HCT116 (cell line): ENCODE results near the gene IL1RN. TPM values are rescaled to one million over a fixed set of nuclear protein-coding genes. Genes with fewer than 3 reads are reported as not detected.

Experiments
- ATAC-seq: fragments of 200-7000 bp; cut with Tn5 transposase; 2 replicates; pipeline ENCODE4 v1.9.1; 2020; ENCODE audit warnings: mild to moderate bottlenecking, moderate library complexity
- BruUV-seq: library from RNA; stranded (reverse); fragments of 400-500 nt; replicated peaks from 2 replicates; lab custom pipeline; 2021; lab: Mats Ljungman, UMichigan
- CTCF ChIA-PET: fragments of 300-600 bp; sonication (Branson Sonifier 250); formaldehyde crosslinking; loops from one replicate; lab custom pipeline; 2021; ENCODE audit warnings: antibody characterized with exemption; lab: Charles Lee
- POLR2A ChIA-PET: fragments of 300-600, 350-600 bp; sonication (Branson Sonifier 250); formaldehyde crosslinking; loops from one replicate; lab custom pipeline; 2021; ENCODE audit warnings: antibody characterized with exemption; lab: Charles Lee
- RAD21 ChIA-PET, 2 experiments: fragments of 300-600 bp; sonication (Branson Sonifier 250); formaldehyde crosslinking; loops; one replicate each; lab custom pipeline; 2023; ENCODE audit warnings: low total read pairs in 2 of 2; ENCODE audit not compliant: uncharacterized antibody in 2 of 2, unreplicated experiment in 2 of 2, low non-redundant PET in 1 of 2; lab: Charles Lee
- DNase-seq: peaks from one replicate; pipeline ENCODE4 v3.0.0-alpha.2; 2010; ENCODE audit warnings: low read depth, low spot score
- H2AFZ ChIP-seq: fragments of 200-600 bp; shearing (Covaris generic), sonication (generic); 2 replicates; pipeline ENCODE4 v1.6.1; 2017; ENCODE audit warnings: low read depth, mixed run types, mixed read lengths, antibody characterized with exemption, low read length; ENCODE audit not compliant: poor library complexity, severe bottlenecking
- H3K27ac ChIP-seq: 2 replicates; pipeline ENCODE4 v1.5.1; 2012; ENCODE audit warnings: low read depth, low read length
- H3K27me3 ChIP-seq: fragments of 200-600 bp; sonication (generic); 2 replicates; pipeline ENCODE4 v1.6.1; 2016; ENCODE audit warnings: mixed run types, low read length, mixed read lengths; ENCODE audit not compliant: insufficient read depth
- H3K36me3 ChIP-seq, 2 experiments: fragments of 200-500 bp in 1 of 2; fragments of 200-600 bp in 1 of 2; sonication (Bioruptor generic) in 1 of 2; sonication (generic) in 1 of 2; 2 replicates each; pipeline versions ENCODE4 v1.5.1 to v1.6.1; 2014 to 2016; ENCODE audit warnings: low read length in 2 of 2, inconsistent platforms in 1 of 2, mixed read lengths in 1 of 2, mixed run types in 1 of 2; ENCODE audit not compliant: insufficient read depth in 2 of 2, control insufficient read depth in 1 of 2
- H3K4me1 ChIP-seq, 2 experiments: fragments of 200-600 bp in 1 of 2; sonication (generic) in 1 of 2; 2 replicates each; pipeline versions ENCODE4 v1.5.1 to v1.6.1; 2012 to 2017; ENCODE audit warnings: low read length in 2 of 2, inconsistent platforms in 1 of 2, mild to moderate bottlenecking in 1 of 2, mixed read lengths in 1 of 2, mixed run types in 1 of 2, moderate library complexity in 1 of 2; ENCODE audit not compliant: insufficient read depth in 2 of 2, control insufficient read depth in 1 of 2
- H3K4me2 ChIP-seq: fragments of 200-600 bp; sonication (generic); 2 replicates; pipeline ENCODE4 v1.6.1; 2017; ENCODE audit warnings: mixed run types, low read length, mixed read lengths
- H3K4me3 ChIP-seq, 2 experiments: fragments of 200-600 bp in 1 of 2; sonication (generic) in 1 of 2; replicated peaks in 1 of 2; 2 replicates each; pipeline ENCODE4 v1.5.1; 2011 to 2016; ENCODE audit warnings: low read length in 2 of 2, control low read depth in 1 of 2, low read depth in 1 of 2, mild to moderate bottlenecking in 1 of 2, mixed read lengths in 1 of 2, mixed run types in 1 of 2
- H3K79me2 ChIP-seq: fragments of 200-600 bp; sonication (generic); 2 replicates; pipeline ENCODE4 v1.6.1; 2017; ENCODE audit warnings: mild to moderate bottlenecking, mixed run types, low read length, moderate library complexity, mixed read lengths; ENCODE audit not compliant: insufficient read depth
- H3K9ac ChIP-seq: fragments of 200-600 bp; sonication (generic); 2 replicates; pipeline ENCODE4 v1.6.1; 2016; ENCODE audit warnings: low read length, mixed read lengths
- H3K9me2 ChIP-seq: fragments of 200-600 bp; sonication (generic), shearing (Covaris generic); 2 replicates; pipeline ENCODE4 v1.6.1; 2017; ENCODE audit warnings: mixed run types, mild to moderate bottlenecking, moderate library complexity; ENCODE audit not compliant: insufficient read depth
- H3K9me3 ChIP-seq, 2 experiments: fragments of 200-500 bp in 1 of 2; fragments of 200-600 bp in 1 of 2; sonication (Bioruptor generic) in 1 of 2; sonication (generic) in 1 of 2; 2 replicates each; pipeline ENCODE4 v1.6.1; 2014 to 2017; ENCODE audit warnings: low read length in 2 of 2, mixed read lengths in 2 of 2, inconsistent platforms in 1 of 2, low read depth in 1 of 2, mild to moderate bottlenecking in 1 of 2, mixed run types in 1 of 2, moderate library complexity in 1 of 2; ENCODE audit not compliant: control insufficient read depth in 1 of 2, insufficient read depth in 1 of 2
- H4K20me1 ChIP-seq: fragments of 200-600 bp; sonication (generic), shearing (Covaris generic); 2 replicates; pipeline ENCODE4 v1.6.1; 2017; ENCODE audit warnings: mixed run types, mild to moderate bottlenecking, moderate library complexity; ENCODE audit not compliant: insufficient read depth
- CEBPB ChIP-seq: IDR thresholded peaks from 2 replicates; pipeline ENCODE4 v1.6.1; 2012; ENCODE audit warnings: low read depth
- EGR1 ChIP-seq: IDR thresholded peaks from 2 replicates; pipeline ENCODE4 v1.6.1; 2012; ENCODE audit warnings: low read depth
- ELF1 ChIP-seq: IDR thresholded peaks from 2 replicates; pipeline ENCODE4 v1.6.1; 2012; ENCODE audit warnings: low read depth, borderline replicate concordance
- EZH2 ChIP-seq: fragments of 200-600 bp; sonication (generic); IDR thresholded peaks from 2 replicates; pipeline ENCODE4 v1.6.1; 2017; ENCODE audit warnings: antibody characterized with exemption, mixed run types
- EZH2phosphoT487 ChIP-seq: fragments of 200-600 bp; IDR thresholded peaks from 2 replicates; pipeline ENCODE4 v1.6.1; 2018; ENCODE audit warnings: antibody characterized with exemption, borderline replicate concordance
- FOSL1 ChIP-seq: IDR thresholded peaks from 2 replicates; pipeline ENCODE4 v1.6.1; 2012; ENCODE audit warnings: low read depth
- JUND ChIP-seq: IDR thresholded peaks from 2 replicates; pipeline ENCODE4 v1.6.1; 2012
- POLR2A ChIP-seq: IDR thresholded peaks from 2 replicates; pipeline ENCODE4 v1.7.0; 2011; ENCODE audit warnings: borderline replicate concordance; ENCODE audit not compliant: insufficient read depth, insufficient read length; ENCODE audit errors: extremely low read depth
- POLR2AphosphoS5 ChIP-seq: IDR thresholded peaks from 2 replicates; pipeline ENCODE4 v1.6.1; 2011; ENCODE audit warnings: mild to moderate bottlenecking, low read depth, low read length, moderate library complexity
- RAD21 ChIP-seq: IDR thresholded peaks from 2 replicates; pipeline ENCODE4 v1.6.1; 2012; ENCODE audit warnings: low read depth, mild to moderate bottlenecking
- REST ChIP-seq: IDR thresholded peaks from 2 replicates; pipeline ENCODE4 v1.6.1; 2012; ENCODE audit warnings: low read depth
- SP1 ChIP-seq: IDR thresholded peaks from 2 replicates; pipeline ENCODE4 v1.6.1; 2012; ENCODE audit warnings: low read depth
- SRF ChIP-seq: IDR thresholded peaks from 2 replicates; pipeline ENCODE4 v1.6.1; 2012; ENCODE audit warnings: low read depth
- TCF7L2 ChIP-seq: IDR thresholded peaks from 2 replicates; pipeline ENCODE4 v1.7.0; 2011; ENCODE audit warnings: borderline replicate concordance, inconsistent platforms; ENCODE audit not compliant: insufficient read depth, insufficient read length; ENCODE audit errors: extremely low read depth
- YY1 ChIP-seq: IDR thresholded peaks from 2 replicates; pipeline ENCODE4 v1.6.1; 2011; ENCODE audit warnings: low read length, low read depth, moderate library complexity, mild to moderate bottlenecking; ENCODE audit not compliant: insufficient replicate concordance; ENCODE audit errors: extremely low read depth
- ZFX ChIP-seq: fragments of 450-650 bp; IDR thresholded peaks from 2 replicates; pipeline ENCODE4 v1.6.1; 2017
- ZNF274 ChIP-seq: fragments of 200-500 bp; sonication (Bioruptor generic); IDR thresholded peaks from 2 replicates; pipeline ENCODE4 v1.6.1; 2014; ENCODE audit warnings: mild to moderate bottlenecking, low read depth, low read length, inconsistent platforms
- intact Hi-C: fragments of 100-400 bp; cut with micrococcal nuclease; formaldehyde crosslinking; loops from 2 replicates; pipeline ENCODE4 v1.10.0; 2022
- total RNA-seq: library from RNA; stranded (reverse); gene quantifications from one replicate; pipeline ENCODE4 v1.2.1, GENCODE V29; 2021; ENCODE audit not compliant: unreplicated experiment
- TF ChIP-seq, protein P1 (sequence below): IDR thresholded peaks from 2 replicates; pipeline ENCODE4 v1.6.1; 2012
- TF ChIP-seq, protein P2 (sequence below), 3 experiments: fragments of 200-600 bp in 1 of 3; sonication (generic) in 1 of 3; IDR thresholded peaks in 2 of 3; conservative IDR thresholded peaks in 1 of 3; 2 replicates each; pipeline ENCODE4 v1.5.1; 2012 to 2017; ENCODE audit warnings: low read depth in 2 of 3, low read length in 2 of 3, antibody characterized with exemption in 1 of 3, borderline replicate concordance in 1 of 3, control low read depth in 1 of 3, mild to moderate bottlenecking in 1 of 3, mixed read lengths in 1 of 3, mixed run types in 1 of 3, moderate library complexity in 1 of 3; ENCODE audit not compliant: insufficient read depth in 1 of 3
- TF ChIP-seq, protein P3 (sequence below): IDR thresholded peaks from 2 replicates; pipeline ENCODE4 v1.6.1; 2011; ENCODE audit warnings: mild to moderate bottlenecking, low read length, moderate library complexity; ENCODE audit not compliant: insufficient replicate concordance; ENCODE audit errors: extremely low read depth

IL1RN gene
- total RNA-seq, 1 experiment from 2014 or later: 0.25 TPM

DNA sequence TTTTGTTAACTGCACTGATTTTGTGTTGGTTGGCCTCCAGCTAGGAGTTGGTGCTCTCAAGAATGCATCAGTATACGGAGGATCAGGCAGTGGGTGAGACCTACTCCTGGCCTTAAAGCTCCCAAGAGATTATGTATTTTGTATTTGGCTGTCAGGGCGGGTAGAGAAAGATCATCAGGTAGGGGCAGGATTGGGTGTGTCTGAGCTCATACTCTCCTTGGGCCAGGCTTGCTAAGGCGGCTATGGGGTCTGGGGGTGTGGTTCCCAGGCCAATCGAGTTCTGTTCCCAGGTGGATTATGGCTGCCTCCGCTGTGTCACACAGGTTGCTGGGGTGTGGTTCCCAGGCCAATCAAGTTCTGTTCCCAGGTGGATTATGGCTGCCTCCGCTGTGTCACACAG, 28.9 kb upstream of the IL1RN start:
- intact Hi-C loops: no loop called here
- no peak overlapping the region for H3K27ac ChIP-seq
- no peaks in the 10 kb centered on the region for H3K9me3 ChIP-seq
- H3K4me3 ChIP-seq: no peak overlapping the region
- RAD21 ChIA-PET: no interaction called here
- H2AFZ ChIP-seq: no peak overlapping the region
- H3K36me3 ChIP-seq: no peaks in the 10 kb centered on the region
- POLR2A ChIA-PET: no interaction called here
- no peaks in the 10 kb centered on the region for H3K9me2 ChIP-seq
- no peak for DNase-seq
- no peaks in the 10 kb centered on the region for H3K27me3 ChIP-seq
- H3K9ac ChIP-seq: no peak overlapping the region
- no peak for ATAC-seq
- TF ChIP-seq CEBPB (no peak), TCF7L2 (no peak), FOSL1 (no peak), ELF1 (no peak), ZFX (no peak), REST (no peak), EZH2 (no peak), SP1 (no peak), JUND (no peak), POLR2AphosphoS5 (no peak), ZNF274 (no peak), RAD21 (no peak), YY1 (no peak), EGR1 (no peak), EZH2phosphoT487 (no peak), SRF (no peak), POLR2A (no peak)
- TF ChIP-seq, protein P1, sequence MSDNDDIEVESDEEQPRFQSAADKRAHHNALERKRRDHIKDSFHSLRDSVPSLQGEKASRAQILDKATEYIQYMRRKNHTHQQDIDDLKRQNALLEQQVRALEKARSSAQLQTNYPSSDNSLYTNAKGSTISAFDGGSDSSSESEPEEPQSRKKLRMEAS: no peak
- TF ChIP-seq, protein P2, sequence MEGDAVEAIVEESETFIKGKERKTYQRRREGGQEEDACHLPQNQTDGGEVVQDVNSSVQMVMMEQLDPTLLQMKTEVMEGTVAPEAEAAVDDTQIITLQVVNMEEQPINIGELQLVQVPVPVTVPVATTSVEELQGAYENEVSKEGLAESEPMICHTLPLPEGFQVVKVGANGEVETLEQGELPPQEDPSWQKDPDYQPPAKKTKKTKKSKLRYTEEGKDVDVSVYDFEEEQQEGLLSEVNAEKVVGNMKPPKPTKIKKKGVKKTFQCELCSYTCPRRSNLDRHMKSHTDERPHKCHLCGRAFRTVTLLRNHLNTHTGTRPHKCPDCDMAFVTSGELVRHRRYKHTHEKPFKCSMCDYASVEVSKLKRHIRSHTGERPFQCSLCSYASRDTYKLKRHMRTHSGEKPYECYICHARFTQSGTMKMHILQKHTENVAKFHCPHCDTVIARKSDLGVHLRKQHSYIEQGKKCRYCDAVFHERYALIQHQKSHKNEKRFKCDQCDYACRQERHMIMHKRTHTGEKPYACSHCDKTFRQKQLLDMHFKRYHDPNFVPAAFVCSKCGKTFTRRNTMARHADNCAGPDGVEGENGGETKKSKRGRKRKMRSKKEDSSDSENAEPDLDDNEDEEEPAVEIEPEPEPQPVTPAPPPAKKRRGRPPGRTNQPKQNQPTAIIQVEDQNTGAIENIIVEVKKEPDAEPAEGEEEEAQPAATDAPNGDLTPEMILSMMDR (IDR thresholded peaks at IDR 0.05 in 2 of 3, conservative IDR thresholded peaks at IDR 0.05 in 1 of 3; ENCODE audit: borderline replicate concordance in 1 of 3, insufficient read depth in 1 of 3, low read depth in 2 of 3, low read length in 2 of 3): no peak
- TF ChIP-seq, protein P3, sequence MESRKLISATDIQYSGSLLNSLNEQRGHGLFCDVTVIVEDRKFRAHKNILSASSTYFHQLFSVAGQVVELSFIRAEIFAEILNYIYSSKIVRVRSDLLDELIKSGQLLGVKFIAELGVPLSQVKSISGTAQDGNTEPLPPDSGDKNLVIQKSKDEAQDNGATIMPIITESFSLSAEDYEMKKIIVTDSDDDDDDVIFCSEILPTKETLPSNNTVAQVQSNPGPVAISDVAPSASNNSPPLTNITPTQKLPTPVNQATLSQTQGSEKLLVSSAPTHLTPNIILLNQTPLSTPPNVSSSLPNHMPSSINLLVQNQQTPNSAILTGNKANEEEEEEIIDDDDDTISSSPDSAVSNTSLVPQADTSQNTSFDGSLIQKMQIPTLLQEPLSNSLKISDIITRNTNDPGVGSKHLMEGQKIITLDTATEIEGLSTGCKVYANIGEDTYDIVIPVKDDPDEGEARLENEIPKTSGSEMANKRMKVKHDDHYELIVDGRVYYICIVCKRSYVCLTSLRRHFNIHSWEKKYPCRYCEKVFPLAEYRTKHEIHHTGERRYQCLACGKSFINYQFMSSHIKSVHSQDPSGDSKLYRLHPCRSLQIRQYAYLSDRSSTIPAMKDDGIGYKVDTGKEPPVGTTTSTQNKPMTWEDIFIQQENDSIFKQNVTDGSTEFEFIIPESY: no peak
- TF ChIP-seq, all 23 proteins: peak for 0
- Histone ChIP-seq H3K79me2 (no peaks in the 10 kb centered on the region), H4K20me1 (no peaks in the 10 kb centered on the region), H3K4me1 (no peaks in the 10 kb centered on the region), H3K4me2 (no peak overlapping the region)
- CTCF ChIA-PET: no interaction called here
- no TSS peak for BruUV-seq
